ENCODE data around the gene MYBPC2.

DNA sequence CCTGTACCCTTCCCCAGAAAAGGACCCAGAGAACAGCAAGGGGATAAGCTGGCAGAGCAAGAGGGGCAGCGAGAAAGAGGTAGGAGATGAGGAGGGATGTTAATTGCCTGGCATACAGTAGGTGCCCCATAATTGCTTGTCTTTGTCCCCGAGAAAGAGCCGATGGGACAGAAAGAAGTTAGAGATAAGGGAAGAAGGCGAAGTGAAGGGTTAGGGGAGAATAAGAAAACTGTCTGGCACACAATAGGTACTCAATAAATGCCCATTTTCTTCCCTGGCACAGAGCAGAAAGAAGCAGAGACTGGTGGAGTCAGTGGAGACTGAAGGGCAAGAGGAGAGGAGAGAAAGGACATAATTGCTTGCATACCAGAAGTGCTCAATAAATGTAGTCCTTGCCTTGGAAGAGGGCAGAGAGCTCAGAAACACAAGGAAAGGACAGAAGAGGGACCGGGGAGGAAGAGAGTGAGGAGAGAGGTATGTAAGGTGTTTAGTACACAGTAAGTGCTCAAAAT lies 62.4 kb downstream of the MYBPC2 start:
- TF ChIP-seq, protein P1, sequence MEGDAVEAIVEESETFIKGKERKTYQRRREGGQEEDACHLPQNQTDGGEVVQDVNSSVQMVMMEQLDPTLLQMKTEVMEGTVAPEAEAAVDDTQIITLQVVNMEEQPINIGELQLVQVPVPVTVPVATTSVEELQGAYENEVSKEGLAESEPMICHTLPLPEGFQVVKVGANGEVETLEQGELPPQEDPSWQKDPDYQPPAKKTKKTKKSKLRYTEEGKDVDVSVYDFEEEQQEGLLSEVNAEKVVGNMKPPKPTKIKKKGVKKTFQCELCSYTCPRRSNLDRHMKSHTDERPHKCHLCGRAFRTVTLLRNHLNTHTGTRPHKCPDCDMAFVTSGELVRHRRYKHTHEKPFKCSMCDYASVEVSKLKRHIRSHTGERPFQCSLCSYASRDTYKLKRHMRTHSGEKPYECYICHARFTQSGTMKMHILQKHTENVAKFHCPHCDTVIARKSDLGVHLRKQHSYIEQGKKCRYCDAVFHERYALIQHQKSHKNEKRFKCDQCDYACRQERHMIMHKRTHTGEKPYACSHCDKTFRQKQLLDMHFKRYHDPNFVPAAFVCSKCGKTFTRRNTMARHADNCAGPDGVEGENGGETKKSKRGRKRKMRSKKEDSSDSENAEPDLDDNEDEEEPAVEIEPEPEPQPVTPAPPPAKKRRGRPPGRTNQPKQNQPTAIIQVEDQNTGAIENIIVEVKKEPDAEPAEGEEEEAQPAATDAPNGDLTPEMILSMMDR (IDR thresholded peaks at IDR 0.05), result no peak
- no peak for TF ChIP-seq POLR2A (IDR thresholded peaks at IDR 0.05)

Measured in right lobe of liver (tissue), 4 donors.